RWPE2 (cell line): ENCODE data around the gene VPREB1.

Source experiments
- ATAC-seq: fragments of 200-7000 bp; cut with Tn5 transposase; 3 replicates; pipeline ENCODE4 v1.9.1; 2021; ENCODE audit warnings: low read depth
- DNase-seq: peaks from one replicate; pipeline ENCODE4 v3.0.0-alpha.2; 2020; ENCODE audit warnings: low spot score
- H3K27ac ChIP-seq: fragments of 450-650 bp; 2 replicates; pipeline ENCODE4 v1.5.1; 2017; ENCODE audit warnings: mild to moderate bottlenecking; ENCODE audit not compliant: poor library complexity, severe bottlenecking
- H3K27me3 ChIP-seq: fragments of 250-450 bp; sonication (Bioruptor Pico); 2 replicates; pipeline ENCODE4 v1.5.1; 2021; ENCODE audit warnings: mild to moderate bottlenecking, moderate library complexity; ENCODE audit not compliant: insufficient read depth, poor library complexity, severe bottlenecking
- H3K36me3 ChIP-seq: fragments of 250-450 bp; sonication (Bioruptor Pico); 2 replicates; pipeline ENCODE4 v1.5.1; 2020; ENCODE audit warnings: low read depth, mild to moderate bottlenecking, moderate library complexity
- H3K4me1 ChIP-seq: fragments of 250-450 bp; sonication (Bioruptor Pico); 2 replicates; pipeline ENCODE4 v1.5.1; 2021; ENCODE audit warnings: mild to moderate bottlenecking, moderate library complexity; ENCODE audit not compliant: insufficient read depth, poor library complexity, severe bottlenecking
- H3K4me3 ChIP-seq: fragments of 250-450 bp; sonication (Bioruptor Pico); 2 replicates; pipeline ENCODE4 v1.5.1; 2021; ENCODE audit warnings: mild to moderate bottlenecking, moderate library complexity; ENCODE audit not compliant: severe bottlenecking
- H3K9me3 ChIP-seq: fragments of 250-450 bp; sonication (Bioruptor Pico); 2 replicates; pipeline ENCODE4 v1.5.1; 2021; ENCODE audit warnings: mild to moderate bottlenecking, moderate library complexity; ENCODE audit not compliant: severe bottlenecking
- CTCF ChIP-seq: fragments of 450-650 bp; IDR thresholded peaks from one replicate; pipeline ENCODE4 v1.5.1; 2017; ENCODE audit warnings: mild to moderate bottlenecking, moderate library complexity; ENCODE audit not compliant: poor library complexity, severe bottlenecking

The VPREB1 gene

DNA sequence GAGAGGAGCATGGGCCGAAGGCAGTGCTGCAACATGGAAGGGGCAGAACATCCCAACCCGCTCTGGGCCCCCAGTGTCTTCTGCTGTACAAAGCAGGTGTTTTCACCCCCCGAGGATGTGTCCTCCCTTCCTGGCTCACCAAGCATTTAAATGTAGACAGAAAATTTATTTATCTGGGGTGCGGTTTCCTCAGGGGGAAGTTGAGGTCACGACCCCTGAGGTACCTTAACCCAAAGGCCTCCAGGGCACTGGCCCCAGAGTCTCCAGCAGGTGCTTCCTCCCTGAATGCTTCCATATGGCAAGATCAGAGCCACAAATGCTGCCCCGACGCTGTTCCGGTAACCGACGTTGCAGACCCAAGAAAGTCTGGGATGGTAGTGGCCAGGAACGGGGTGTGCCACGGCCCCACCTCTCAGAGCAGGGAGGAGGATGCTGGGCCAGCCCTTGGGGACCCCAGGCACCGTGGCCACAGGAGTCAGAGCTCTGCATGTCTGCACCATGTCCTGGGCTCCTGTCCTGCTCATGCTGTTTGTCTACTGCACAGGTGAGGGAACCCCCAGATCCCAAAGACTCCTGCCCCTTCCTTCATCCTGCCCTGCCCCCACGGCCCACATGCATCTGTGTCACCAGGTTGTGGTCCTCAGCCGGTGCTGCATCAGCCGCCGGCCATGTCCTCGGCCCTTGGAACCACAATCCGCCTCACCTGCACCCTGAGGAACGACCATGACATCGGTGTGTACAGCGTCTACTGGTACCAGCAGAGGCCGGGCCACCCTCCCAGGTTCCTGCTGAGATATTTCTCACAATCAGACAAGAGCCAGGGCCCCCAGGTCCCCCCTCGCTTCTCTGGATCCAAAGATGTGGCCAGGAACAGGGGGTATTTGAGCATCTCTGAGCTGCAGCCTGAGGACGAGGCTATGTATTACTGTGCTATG is at the start of gene VPREB1:
TSS of gene VPREB1 (plus strand) at position 471 of the 935 bp plus-strand sequence. CDS start at position 499, 28 bp downstream.
- no peaks in the 10 kb centered on the region for H3K4me1 ChIP-seq
- no peak for TF ChIP-seq CTCF
- ATAC-seq (no peak), DNase-seq (no peak)
- no peak within 1 kb of the TSS for H3K4me3 ChIP-seq
- H3K36me3 ChIP-seq: no peaks in the 10 kb centered on the region
- H3K27ac ChIP-seq: no peak within 1 kb of the TSS
- no peaks in the 10 kb centered on the region for H3K9me3 ChIP-seq
- H3K27me3 ChIP-seq: no peaks in the 10 kb centered on the region

- no peaks in the 10 kb centered on the region for H3K36me3 ChIP-seq
- H3K9me3 ChIP-seq: peaks cover 7% of the 10 kb centered on the region
- H3K4me3 ChIP-seq: no peak overlapping the region
- no peak overlapping the region for H3K27ac ChIP-seq
- DNase-seq (no peak), ATAC-seq (no peak)
- H3K27me3 ChIP-seq: no peaks in the 10 kb centered on the region
- TF ChIP-seq CTCF: no peak
- H3K4me1 ChIP-seq: no peaks in the 10 kb centered on the region
Observed at GRCh38 chr22:22194931-22195264, 49.7 kb upstream of the VPREB1 start.

- no peaks in the 10 kb centered on the region for H3K4me1 ChIP-seq
- peaks cover 7% of the 10 kb centered on the region for H3K9me3 ChIP-seq
- H3K27me3 ChIP-seq: no peaks in the 10 kb centered on the region
- ATAC-seq: peak; percentile 99
- H3K36me3 ChIP-seq: no peaks in the 10 kb centered on the region
- no peak overlapping the region for H3K4me3 ChIP-seq
- peak; percentile 88 for TF ChIP-seq CTCF
- DNase-seq: no peak
- H3K27ac ChIP-seq: no peak overlapping the region
Observed at GRCh38 chr22:22195265-22196017, 49.1 kb upstream of the VPREB1 start.

DNA sequence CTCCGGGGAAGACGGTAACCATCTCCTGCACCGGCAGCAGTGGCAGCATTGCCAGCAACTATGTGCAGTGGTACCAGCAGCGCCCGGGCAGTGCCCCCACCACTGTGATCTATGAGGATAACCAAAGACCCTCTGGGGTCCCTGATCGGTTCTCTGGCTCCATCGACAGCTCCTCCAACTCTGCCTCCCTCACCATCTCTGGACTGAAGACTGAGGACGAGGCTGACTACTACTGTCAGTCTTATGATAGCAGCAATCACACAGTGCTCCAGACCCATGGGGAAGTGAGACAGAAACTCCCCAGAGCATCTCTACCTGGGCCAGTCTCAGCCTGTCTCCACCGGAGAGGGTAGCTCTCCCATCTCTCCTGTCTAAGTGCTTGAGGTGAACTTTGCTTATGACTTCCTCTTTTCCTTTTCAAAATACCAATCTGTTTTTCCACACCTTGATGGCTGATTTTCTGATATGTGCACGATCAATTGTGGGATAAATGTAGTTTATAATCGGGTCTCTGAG is 48.5 kb upstream of the VPREB1 start:
- H3K4me1 ChIP-seq: no peaks in the 10 kb centered on the region
- no peak for TF ChIP-seq CTCF
- H3K27me3 ChIP-seq: no peaks in the 10 kb centered on the region
- no peak for DNase-seq
- no peaks in the 10 kb centered on the region for H3K36me3 ChIP-seq
- H3K27ac ChIP-seq: no peak overlapping the region
- H3K4me3 ChIP-seq: no peak overlapping the region
- ATAC-seq: no peak
- H3K9me3 ChIP-seq: peaks cover 7% of the 10 kb centered on the region
